HCEC 1CT (cell line): ENCODE data around the gene GNAQ.
"Not testable (repeated sequence)": the region's sequence is repeated elsewhere in the genome, so short reads cannot be mapped to it uniquely, and the experiment has no call there.

Experiments
- DNase-seq: peaks from one replicate; pipeline ENCODE4 v3.0.0-alpha.2; 2017

GNAQ gene

GRCh38 chr9:78031444-78031892, at the start of gene GNAQ:
GNAQ (minus strand) TSS chr9:78031811; CDS start chr9:78031235, 576 bp downstream.
- peak; percentile 37 for DNase-seq

- DNase-seq: no peak
Measured at GRCh38 chr9:78074385-78075291, 43.0 kb upstream of the GNAQ start.

- DNase-seq: no peak
Measured at GRCh38 chr9:78073722-78074121, 42.1 kb upstream of the GNAQ start.

GRCh38 chr9:78072586-78073199, 41.1 kb upstream of the GNAQ start:
- DNase-seq: no peak

GRCh38 chr9:78070521-78070920, 38.9 kb upstream of the GNAQ start:
- no peak for DNase-seq

GRCh38 chr9:78064075-78064474, 32.5 kb upstream of the GNAQ start:
- no peak for DNase-seq

- no peak for DNase-seq
Measured at GRCh38 chr9:78062710-78063109, 31.1 kb upstream of the GNAQ start.

GRCh38 chr9:78054218-78054617, 22.6 kb upstream of the GNAQ start:
- not testable (repeated sequence) for DNase-seq

- DNase-seq: no peak
Measured at GRCh38 chr9:78053627-78054026, 22.0 kb upstream of the GNAQ start.

GRCh38 chr9:78050421-78050820, 18.8 kb upstream of the GNAQ start:
- no peak for DNase-seq

- DNase-seq: no peak
Measured at GRCh38 chr9:78049484-78049883, 17.9 kb upstream of the GNAQ start.

GRCh38 chr9:78047106-78047505, 15.5 kb upstream of the GNAQ start:
- no peak for DNase-seq

- DNase-seq: no peak
Measured at GRCh38 chr9:78046112-78046511, 14.5 kb upstream of the GNAQ start.

GRCh38 chr9:78044886-78045285, 13.3 kb upstream of the GNAQ start:
- no peak for DNase-seq

GRCh38 chr9:78044189-78044588, 12.6 kb upstream of the GNAQ start:
- DNase-seq: no peak

GRCh38 chr9:78041971-78042370, 10.4 kb upstream of the GNAQ start:
- no peak for DNase-seq

- no peak for DNase-seq
Measured at GRCh38 chr9:78040726-78041125, 9.1 kb upstream of the GNAQ start.

GRCh38 chr9:78038620-78039300, 7.1 kb upstream of the GNAQ start:
- no peak for DNase-seq

- peak; percentile 75 for DNase-seq
Measured at GRCh38 chr9:78035383-78035993, 3.9 kb upstream of the GNAQ start.

- DNase-seq: no peak
Measured at GRCh38 chr9:78033870-78034269, 2.3 kb upstream of the GNAQ start.

GRCh38 chr9:78032730-78033457, 1.3 kb upstream of the GNAQ start:
- no peak for DNase-seq
